NCI-H510A treated with DMSO at 0.1 percent for 48 hours (cell line): Measurements from ENCODE around the gene P2RY14.

Experiments used
- DNase-seq: peaks from one replicate; lab custom pipeline; 2025; lab: John Stamatoyannopoulos, UW

Gene P2RY14

DNA sequence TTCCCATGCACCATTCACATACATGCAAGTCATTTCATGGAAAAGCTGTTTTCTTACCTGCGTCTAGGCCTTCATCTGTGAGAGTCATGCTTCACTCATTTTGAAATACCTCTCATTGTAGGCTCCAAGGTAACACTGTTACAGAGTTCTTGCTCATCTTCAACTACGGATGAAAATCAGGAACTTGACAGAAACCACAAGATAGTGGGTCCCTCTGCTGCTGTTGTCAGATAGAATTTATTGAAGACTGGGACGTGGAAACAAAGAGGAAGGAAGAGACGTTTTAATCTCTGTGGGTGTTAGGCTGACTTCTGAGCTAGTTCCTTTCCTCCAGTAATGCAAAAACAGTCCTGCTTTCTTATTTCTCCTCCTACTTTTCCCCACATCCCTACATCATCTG lies at the start of gene P2RY14:
Gene P2RY14, minus strand, starts transcription at position 313 of the 400 bp plus-strand sequence. CDS start 64,226 bp downstream, outside the sequence.
- no peak for DNase-seq

GRCh38 chr3:151327571-151328198 lies 49.3 kb upstream of the P2RY14 start:
- peak; percentile 39 for DNase-seq

DNA sequence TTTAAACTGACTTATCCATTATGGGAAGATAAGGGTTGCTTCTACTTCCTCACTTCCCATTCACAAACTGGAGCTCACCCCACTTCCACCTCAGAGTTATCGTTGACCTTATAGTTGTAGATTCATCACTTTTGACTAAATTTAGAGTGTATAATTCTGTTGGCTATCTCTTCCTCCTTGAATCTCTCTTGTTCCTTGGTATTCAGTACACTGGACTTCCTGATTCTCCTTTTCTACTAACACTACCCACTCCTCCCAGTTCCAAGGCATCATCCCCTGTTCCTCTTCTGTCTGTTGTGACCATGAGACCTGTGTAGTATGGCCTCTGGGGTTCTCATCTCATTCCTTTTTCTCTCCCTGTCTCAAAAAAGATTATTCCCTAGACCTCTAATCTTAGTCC lies 44.2 kb upstream of the P2RY14 start:
- DNase-seq: no peak

GRCh38 chr3:151321526-151321925 lies 43.2 kb upstream of the P2RY14 start:
- no peak for DNase-seq

DNA sequence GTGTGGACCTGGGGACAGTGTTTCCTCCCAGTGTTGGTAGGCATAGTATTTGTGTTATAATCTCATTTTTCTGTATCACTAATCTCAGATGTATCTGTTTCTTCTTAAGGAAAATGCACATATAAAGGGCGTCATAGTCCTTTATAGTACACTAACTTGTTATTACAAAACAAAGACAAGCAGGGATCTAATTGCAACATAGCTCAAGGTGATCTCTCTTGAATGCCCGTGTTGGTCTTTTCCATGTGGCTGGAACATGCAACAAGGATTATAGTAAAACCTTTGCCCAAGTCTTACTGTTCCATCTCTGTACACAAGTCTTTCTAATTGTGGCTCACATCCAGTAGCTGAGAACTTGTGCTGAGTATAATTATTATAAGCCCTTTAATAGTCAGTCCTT lies 41.8 kb upstream of the P2RY14 start:
- no peak for DNase-seq

DNA sequence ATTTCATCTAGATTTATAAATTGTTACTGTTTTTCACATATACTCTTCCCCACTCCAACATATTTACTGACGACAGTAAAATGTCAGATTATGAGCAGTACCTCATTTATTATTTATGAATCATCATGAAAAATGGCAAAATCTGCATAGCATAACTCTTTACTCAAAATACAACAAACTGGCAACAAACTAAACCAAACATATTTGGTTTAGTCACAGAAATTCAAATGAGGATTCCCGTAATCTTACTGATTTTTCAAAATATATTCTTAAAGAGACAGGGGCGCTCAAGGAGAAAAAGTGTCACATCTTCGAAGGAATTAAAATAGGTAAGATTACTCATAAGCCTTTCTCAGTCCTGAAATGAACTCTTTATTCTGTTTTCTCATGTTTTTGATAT lies 41.3 kb upstream of the P2RY14 start:
- DNase-seq: no peak

DNA sequence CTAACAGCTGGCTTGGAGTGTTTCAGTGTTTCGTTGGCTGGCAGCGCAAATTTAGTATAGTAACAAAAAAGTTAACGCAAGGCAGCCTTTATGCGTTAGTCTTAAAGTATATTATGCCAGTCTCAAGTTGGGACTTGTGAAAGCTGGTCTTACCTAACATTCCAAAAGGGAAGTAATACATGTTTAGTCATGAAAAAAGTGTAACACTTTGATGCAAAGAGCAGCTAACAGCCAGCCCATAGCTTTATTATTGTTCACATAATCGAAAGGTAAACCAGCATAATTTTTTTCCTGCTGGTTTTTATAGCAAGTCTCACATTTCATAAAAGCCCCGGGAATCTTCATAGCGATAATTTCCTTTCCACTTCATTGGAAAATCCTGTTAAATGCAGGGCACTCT lies 40.6 kb upstream of the P2RY14 start:
- DNase-seq: no peak

- DNase-seq: no peak
These were observed 40.0 kb upstream of the P2RY14 start for GRCh38 chr3:151318313-151318712.

DNA sequence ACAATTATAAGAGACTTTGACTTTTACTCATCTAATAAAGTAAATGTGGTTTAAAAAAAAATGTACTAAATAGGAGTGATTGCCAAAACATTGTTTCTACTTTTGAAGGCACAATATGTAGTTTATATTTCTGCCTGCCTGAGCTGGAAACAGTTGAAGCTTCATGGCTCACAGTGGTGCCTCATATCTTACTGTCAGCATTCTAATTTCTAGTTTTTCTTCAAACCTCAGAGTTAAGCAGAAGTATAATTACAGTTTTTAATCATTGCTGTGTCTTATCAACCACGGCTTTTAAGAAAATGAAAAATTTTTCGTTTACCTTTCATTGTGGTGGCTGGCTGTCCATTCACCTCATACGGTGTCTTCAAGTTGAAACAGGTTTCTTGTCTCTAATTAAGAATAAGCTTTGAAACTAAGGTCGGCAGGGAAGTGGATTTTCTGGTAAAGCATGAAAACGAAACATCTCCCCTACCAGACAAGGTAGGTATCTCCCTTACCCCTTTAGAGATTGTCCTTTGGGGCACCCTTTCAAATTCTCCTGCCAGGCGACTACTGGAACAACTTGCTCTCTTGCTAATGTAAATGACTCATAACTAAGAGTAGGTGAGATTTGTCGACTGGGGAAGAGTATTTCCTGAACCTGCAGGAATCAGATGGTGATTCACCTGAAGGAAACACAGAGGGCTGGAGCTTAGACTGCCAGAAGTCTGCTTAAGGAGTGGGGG lies 38.1 kb upstream of the P2RY14 start, which contains the start of gene GPR87:
Gene GPR87, minus strand, starts transcription at position 554 of the 725 bp plus-strand sequence. CDS start 16,720 bp downstream, outside the sequence.
- no peak for DNase-seq

GRCh38 chr3:151315846-151316245 lies 37.5 kb upstream of the P2RY14 start:
- DNase-seq: no peak

GRCh38 chr3:151315136-151315535 lies 36.8 kb upstream of the P2RY14 start:
- DNase-seq: no peak

- no peak for DNase-seq
These were observed 36.3 kb upstream of the P2RY14 start for GRCh38 chr3:151314593-151314992.

GRCh38 chr3:151314137-151314536 lies 35.8 kb upstream of the P2RY14 start:
- DNase-seq: no peak

DNA sequence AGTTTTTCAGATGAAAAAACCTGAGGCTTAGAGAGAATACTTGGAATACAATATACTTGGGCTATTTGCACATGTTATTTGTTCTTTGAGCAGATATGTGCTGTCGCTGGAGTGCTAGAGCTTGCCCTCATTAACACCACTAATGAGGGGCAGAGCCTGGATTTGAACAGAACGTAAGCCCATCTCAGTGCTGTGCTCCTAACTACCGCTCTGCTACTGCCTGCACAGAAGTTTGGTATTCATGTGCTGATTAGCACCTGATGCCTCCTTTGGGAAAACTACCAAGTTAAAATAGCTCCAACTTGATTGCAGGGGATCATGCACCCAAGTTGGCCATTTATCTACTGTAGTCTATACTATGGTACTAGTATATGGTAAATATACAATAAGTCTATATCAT lies 34.6 kb upstream of the P2RY14 start:
- no peak for DNase-seq

- no peak for DNase-seq
These were observed 31.2 kb upstream of the P2RY14 start for GRCh38 chr3:151309566-151309965.

DNA sequence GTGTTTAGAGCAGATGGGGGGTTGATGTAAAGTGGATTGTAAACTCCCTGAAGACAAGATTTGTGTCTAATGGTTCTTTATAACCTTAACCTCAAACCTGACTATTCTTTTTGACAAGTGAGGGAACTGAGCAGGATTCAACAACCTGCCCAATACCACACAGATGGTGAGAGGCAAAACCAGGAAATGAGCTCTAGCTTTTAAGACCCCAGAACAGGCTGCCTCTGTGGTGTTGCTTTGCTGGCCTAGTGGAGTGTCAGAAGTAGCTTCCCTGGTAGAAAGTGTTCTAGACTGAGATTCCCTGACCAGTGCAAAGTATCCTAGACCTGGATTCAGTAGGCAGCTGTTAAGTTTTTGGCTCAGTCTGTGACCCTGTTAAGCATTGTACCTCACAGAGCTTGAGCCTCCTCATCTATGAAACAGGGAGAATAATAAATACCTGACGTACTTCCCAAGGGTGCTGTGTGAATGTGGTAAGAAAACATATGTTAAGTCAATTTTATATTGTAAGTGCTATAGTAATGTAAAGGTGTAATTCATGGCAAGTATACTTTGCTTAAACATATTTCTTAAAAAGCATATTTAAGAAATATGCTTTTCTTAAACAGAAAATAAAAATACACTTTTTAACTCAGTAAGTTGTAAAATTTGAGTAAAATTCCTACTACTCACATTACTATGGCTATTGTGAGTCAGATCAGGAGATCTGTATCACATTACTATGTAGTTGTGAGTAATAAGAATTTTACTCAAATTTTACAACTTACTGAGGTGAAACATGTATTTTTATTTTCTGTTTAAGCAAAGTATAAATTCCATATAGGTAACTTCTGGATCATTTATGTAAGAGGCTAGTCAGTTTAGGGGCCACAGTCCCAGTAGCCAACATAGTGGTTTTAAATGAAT lies 29.5 kb upstream of the P2RY14 start:
- no peak for DNase-seq

DNA sequence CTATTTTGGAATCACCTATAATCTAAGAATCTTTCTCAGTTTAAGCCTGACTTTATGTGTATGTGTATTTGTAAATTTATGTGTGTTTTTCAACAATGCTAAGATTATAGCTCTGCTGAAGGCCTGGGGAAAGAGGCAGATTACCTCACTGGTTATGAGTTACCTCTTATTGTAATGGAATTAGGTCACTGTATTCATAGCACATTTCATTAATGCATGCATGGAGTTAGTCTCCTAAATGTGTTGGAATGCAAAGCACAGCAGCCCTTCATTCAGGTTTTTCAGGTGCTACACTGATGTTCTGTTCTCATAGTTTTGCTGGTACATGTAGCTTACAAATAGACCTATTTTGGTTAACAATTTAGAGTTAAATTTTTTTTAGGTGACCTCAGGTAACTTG lies 28.8 kb upstream of the P2RY14 start:
- DNase-seq: no peak

GRCh38 chr3:151306168-151306810 lies 27.9 kb upstream of the P2RY14 start:
- no peak for DNase-seq

DNA sequence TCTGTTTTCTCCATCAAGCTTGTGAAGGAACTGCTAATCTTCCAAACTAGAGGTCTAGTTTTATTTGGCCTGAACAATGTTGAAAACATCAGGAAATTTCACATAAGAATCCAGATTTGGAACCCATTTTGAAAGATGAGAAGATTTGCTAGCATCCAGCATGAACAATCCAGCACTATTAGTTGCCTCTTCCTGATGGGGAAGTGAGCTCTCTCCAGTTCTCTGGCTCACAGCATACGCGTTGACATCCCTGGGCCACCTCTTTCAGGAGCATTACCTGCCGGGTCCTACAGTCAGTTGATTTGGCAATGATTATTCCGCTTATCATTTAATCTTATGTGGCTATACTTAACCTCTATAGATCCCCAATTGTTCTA lies 27.4 kb upstream of the P2RY14 start:
- DNase-seq: no peak

DNA sequence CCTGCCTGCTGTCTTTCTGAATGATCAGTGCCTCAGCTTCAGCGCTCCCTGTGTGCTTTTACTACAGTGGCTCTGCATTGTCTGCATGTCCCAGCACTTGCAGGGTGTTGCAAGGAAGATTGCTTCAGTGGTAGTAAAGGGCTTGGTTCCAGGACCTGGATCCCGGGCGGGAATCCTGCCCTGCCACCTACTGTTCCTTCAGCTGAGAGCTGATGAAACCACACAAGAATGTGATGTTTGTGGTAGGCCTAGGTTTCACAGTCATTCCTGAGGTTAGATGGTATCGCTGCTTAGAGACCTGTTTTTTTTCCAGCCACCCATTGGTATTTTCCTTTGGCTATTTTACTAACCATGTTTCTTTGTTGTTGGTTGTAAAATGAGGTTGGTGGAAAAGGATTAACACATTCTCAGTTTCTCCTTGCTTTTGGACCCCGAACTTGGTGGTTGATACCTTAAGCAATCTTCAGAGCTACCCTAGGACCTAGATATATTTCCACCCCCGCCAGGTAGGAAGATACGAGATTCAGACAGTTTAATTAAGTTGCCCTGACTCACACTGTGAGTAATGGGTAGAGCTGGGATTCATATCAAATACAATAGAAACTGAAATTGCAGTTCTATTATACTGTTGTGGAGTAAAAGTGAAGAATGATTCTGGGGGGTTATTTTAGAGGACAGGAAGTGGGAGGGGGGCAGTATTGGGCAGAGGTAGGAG lies 26.9 kb upstream of the P2RY14 start:
- peak; percentile 61 for DNase-seq

- no peak for DNase-seq
These were observed 25.4 kb upstream of the P2RY14 start for GRCh38 chr3:151303751-151304150.

DNA sequence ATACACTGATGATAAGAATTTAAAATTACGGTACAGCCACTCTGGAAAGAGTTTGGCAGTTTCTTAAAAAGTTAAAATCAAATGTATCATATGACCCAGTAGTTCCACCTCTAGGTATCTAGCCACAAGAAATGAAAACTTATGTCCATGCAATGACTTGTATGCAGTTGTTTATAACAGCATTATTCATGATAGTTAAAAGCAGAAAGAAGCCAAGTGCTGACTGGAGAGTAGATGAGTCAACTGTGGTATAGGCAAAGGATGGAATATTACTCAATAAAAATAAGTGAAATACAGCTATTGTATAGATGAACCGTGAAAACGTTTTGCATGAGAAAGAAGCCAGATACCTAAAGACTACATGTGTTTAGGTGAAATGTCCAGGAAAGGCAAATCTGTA lies 23.4 kb upstream of the P2RY14 start:
- DNase-seq: no peak
